Activated T-cell treated with anti-CD3 and anti-CD28 coated beads, Interleukin-2, amount 50 U/mL, for 4 hours (primary cell): ENCODE data around the gene TRIM14. TPM values are rescaled to one million over a fixed set of nuclear protein-coding genes. Genes with fewer than 3 reads are reported as not detected.
"Not testable (repeated sequence)": the region's sequence is repeated elsewhere in the genome, so short reads cannot be mapped to it uniquely, and the experiment has no call there.

ENCODE experiments used
- ATAC-seq, 2 donors: fragments of 200-7000 bp; cut with Tn5 transposase; one replicate each; pipeline ENCODE4 v1.10.0; 2021
- DNase-seq: peaks from one replicate; pipeline ENCODE4 v3.0.0-alpha.2; 2020
- H3K27me3 Mint-ChIP-seq: one replicate; pipeline ENCODE4 v1.8.0; 2021; ENCODE audit warnings: low read depth, mixed read lengths
- H3K36me3 Mint-ChIP-seq: one replicate; pipeline ENCODE4 v1.8.0; 2022; ENCODE audit warnings: mixed read lengths; ENCODE audit not compliant: insufficient read depth
- H3K4me1 Mint-ChIP-seq: one replicate; pipeline ENCODE4 v1.8.0; 2021; ENCODE audit warnings: low read depth, mixed read lengths
- H3K4me3 Mint-ChIP-seq: one replicate; pipeline ENCODE4 v1.8.0; 2021; ENCODE audit warnings: mild to moderate bottlenecking, moderate library complexity, mixed read lengths
- H3K9me3 Mint-ChIP-seq: one replicate; pipeline ENCODE4 v1.8.0; 2021; ENCODE audit warnings: mixed read lengths
- total RNA-seq, 3 donors: library from RNA; stranded (reverse); gene quantifications; one replicate each; pipeline ENCODE4 v1.2.1, GENCODE V29; 2021

Gene TRIM14
- total RNA-seq, 3 donors from 2014 or later, result 30.4 to 40.6 (median 32.5) TPM

DNA sequence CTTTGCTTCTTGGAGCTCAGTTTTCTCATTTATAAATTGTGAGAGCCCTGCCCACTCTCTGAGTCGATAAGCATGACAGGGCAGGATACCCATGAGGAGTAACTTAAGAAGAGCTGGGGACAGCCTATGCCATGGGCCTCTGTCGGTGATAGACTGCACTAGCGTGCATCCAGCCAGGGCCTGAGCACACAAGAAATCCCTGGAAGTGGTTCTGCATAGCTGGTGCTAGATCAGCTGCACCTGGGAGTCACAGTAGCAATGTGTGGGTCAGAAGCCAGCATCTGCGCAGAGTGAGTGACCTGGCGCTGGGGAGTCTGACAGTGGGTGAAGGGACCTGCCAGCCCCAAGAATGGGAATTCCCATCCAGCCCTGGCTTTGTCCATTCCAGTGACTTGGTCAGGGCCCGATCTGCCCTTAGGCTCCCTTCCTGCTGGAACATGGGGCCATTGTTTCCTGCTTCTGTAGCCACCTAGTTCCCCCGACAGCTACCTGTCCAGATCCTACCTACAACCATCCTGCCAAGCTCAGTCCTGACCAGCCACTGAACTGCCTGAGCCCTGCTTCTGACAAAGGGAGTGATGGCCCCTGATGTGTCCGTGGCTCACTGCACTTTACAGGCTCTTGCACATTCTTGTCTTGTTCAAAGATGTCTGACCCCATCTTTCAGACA lies 98.4 kb downstream of the TRIM14 start:
- Mint-ChIP-seq H3K27me3 (no peaks in the 10 kb centered on the region), H3K4me3 (no peak overlapping the region), H3K36me3 (peaks cover 38% of the 10 kb centered on the region), H3K4me1 (peaks cover 2% of the 10 kb centered on the region), H3K9me3 (no peaks in the 10 kb centered on the region)
- DNase-seq (no peak), ATAC-seq (no peak)

DNA sequence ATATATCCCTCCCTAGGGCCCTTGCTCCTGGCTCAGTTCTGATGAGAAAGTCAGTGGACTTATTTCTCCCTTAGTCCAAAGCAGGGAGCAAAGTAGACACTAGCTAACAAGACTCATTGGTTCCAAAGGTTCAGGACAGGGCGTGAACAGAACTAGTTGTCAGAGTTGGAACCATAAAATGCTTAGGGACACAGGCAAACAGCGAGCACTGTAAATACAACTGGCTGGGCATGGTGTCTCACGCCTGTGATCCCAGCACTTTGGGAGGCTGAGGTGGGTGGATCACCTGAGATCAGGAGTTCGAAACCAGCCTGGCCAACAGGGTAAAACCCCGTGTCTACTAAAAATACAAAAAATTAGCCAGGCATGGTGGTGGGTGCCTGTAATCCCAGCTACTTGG lies 99.2 kb downstream of the TRIM14 start:
- H3K4me1 Mint-ChIP-seq, ATAC-seq, H3K4me3 Mint-ChIP-seq, H3K9me3 Mint-ChIP-seq, DNase-seq, H3K27me3 Mint-ChIP-seq: not testable (repeated sequence)
- H3K36me3 Mint-ChIP-seq, result peaks cover 44% of the 10 kb centered on the region

Other genes with a start within 250 kb of the TRIM14 start
- 10 to 100 TPM; 12.3 to 16.9 (median 16.0) TPM for gene TRMO, start 196.7 kb downstream of the TRIM14 start, total RNA-seq
- gene HEMGN, start 181.1 kb downstream of the TRIM14 start, total RNA-seq, result under 1 TPM; 0.46 to 0.61 (median 0.46) TPM
- gene ANP32B, start 135.9 kb downstream of the TRIM14 start, total RNA-seq, result 100 to 1,000 TPM; 307 to 343 (median 326) TPM
- 10 to 100 TPM; 48.4 to 57.2 (median 49.1) TPM for gene NANS, start 62.5 kb downstream of the TRIM14 start, total RNA-seq
- gene CORO2A, start 73.4 kb upstream of the TRIM14 start, total RNA-seq, result 1 to 10 TPM; 1.6 to 2.1 (median 1.7) TPM
- 1 to 10 TPM; 1.7 to 2.8 (median 1.9) TPM for gene TBC1D2, start 136.4 kb upstream of the TRIM14 start, total RNA-seq